HTR-8/SVneo (cell line): ENCODE results near the gene TMEM204.

Experiments used
- DNase-seq: peaks from one replicate; pipeline ENCODE4 v3.0.0; 2011; ENCODE audit warnings: low spot score, mixed read lengths; ENCODE audit not compliant: insufficient read length
- FAIRE-seq: peaks from 2 replicates; lab custom pipeline; 2011; peaks lifted over from hg19 to GRCh38; lab: Jason Lieb, UNC

TMEM204 gene

GRCh38 chr16:1498899-1499676 lies 34.4 kb upstream of the TMEM204 start:
- FAIRE-seq (no peak), DNase-seq (no peak)

GRCh38 chr16:1499756-1500464 lies 33.6 kb upstream of the TMEM204 start:
- DNase-seq (no peak), FAIRE-seq (no peak)

GRCh38 chr16:1500465-1501150 lies 32.9 kb upstream of the TMEM204 start:
- no peak for DNase-seq

GRCh38 chr16:1501630-1502029 lies 31.8 kb upstream of the TMEM204 start:
- no peak for FAIRE-seq
- no peak for DNase-seq

More at GRCh38 chr16:1500465-1501150, 32.9 kb upstream of the TMEM204 start:
- FAIRE-seq: no peak

- no peak for FAIRE-seq
- DNase-seq: no peak
These were observed 31.1 kb upstream of the TMEM204 start for GRCh38 chr16:1502092-1503004.

GRCh38 chr16:1503110-1503955 lies 30.1 kb upstream of the TMEM204 start:
- no peak for DNase-seq
- no peak for FAIRE-seq

GRCh38 chr16:1505073-1505844 lies 28.2 kb upstream of the TMEM204 start:
- DNase-seq (no peak), FAIRE-seq (no peak)

GRCh38 chr16:1505912-1506311 lies 27.6 kb upstream of the TMEM204 start:
- no peak for DNase-seq
- no peak for FAIRE-seq

GRCh38 chr16:1506494-1507213 lies 26.8 kb upstream of the TMEM204 start:
- DNase-seq: no peak
- no peak for FAIRE-seq

- DNase-seq: no peak
- no peak for FAIRE-seq
These were observed 24.8 kb upstream of the TMEM204 start for GRCh38 chr16:1508494-1509187.

- no peak for FAIRE-seq
These were observed 23.9 kb upstream of the TMEM204 start for GRCh38 chr16:1509307-1510221.

GRCh38 chr16:1510272-1510671 lies 23.2 kb upstream of the TMEM204 start:
- no peak for FAIRE-seq
- DNase-seq: no peak

More at GRCh38 chr16:1509307-1510221, 23.9 kb upstream of the TMEM204 start:
- no peak for DNase-seq

- FAIRE-seq (no peak), DNase-seq (no peak)
These were observed 22.5 kb upstream of the TMEM204 start for GRCh38 chr16:1510941-1511351.

GRCh38 chr16:1511662-1512569 lies 21.6 kb upstream of the TMEM204 start:
- FAIRE-seq: no peak
- no peak for DNase-seq

- DNase-seq (no peak), FAIRE-seq (no peak)
These were observed 20.7 kb upstream of the TMEM204 start for GRCh38 chr16:1512774-1513173.
